T-helper 2 cell (primary cell): ENCODE results near the gene CD72.
"Not testable (repeated sequence)": the region's sequence is repeated elsewhere in the genome, so short reads cannot be mapped to it uniquely, and the experiment has no call there.

Experiments used
- DNase-seq, 5 experiments: peaks; one replicate each; pipeline versions ENCODE4 v3.0.0 to v3.0.0-alpha.2; 2012 to 2022

The CD72 gene

DNA sequence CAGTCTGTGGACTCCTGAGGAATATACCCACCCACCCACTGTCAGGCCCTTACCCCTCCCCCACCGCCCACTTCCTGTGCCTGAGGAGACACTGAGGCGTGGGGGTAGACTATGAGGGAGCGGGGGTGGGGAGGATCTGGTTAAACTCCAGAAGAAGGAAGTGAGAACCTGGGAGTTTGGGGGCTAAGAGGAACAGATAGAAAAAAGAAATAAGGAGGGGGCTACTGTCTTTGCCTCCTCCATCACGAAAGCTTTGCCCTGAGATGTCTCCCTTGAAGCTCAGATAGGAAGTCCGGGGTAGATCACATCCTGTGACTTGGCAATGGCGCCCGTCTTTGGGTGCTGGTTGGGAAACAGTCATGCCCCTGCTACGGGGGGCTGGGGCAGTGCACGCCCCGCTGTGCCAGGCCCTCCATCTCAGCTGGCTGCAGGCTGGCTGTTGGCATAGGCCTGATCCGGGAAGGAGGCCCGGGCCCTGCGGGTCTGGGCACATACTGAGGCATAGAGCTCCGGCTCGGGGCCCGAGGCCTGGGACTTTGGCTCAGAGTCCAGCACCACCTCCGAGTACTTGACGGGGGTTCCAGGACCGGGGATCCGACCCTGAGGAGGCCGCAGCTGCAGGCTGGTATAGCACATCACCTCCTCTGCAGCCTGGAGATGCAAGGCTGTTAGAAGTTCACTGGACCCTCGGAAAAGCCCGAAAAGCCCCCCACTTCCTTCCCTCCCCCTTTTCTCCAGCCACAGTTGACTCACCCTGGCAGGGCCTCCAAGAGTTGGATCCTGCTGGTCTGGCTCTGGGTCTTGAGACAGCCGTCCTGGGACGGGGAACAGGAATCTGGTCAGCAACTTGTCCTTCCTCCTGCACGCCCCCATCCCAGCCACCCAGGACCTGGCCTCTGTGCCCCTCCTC is 31.5 kb upstream of the CD72 start:
- peak in 2 of 5 experiments; percentile 40 to 79 for DNase-seq

DNA sequence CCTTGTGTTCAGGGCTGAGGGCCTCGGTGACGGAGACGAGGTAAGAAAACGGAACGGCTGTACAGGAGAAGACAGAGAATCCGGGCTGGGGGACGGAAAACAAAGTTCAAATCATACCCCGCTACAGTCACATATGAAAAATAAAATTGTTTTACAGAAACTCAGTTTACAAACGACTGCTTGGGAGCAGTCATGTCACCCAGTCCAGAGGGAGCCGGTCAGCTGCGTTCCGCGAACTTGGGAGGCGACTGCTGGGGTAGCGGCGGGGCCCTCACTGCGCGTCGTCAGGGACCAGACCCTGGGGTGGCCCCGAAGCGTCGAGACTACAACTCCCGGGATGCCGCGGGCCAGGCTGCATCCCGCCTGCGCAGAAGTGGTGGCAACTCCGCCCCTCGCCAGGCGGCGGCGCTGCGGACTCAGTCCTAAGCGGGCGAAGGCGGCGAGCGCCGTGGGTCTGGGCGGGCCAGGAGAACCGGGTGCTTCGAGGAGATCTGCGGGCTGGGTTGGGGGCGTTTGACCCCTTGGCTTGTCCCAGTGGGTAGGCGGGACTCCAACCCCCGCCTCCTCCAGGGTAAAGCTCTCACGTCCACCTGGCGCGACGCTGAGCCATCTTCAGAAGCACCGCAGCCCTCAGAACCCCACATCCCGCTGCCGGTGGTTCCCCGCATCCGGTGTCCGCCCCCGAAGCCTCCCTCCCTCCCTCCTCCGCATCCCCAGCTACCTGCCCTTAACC is 28.5 kb upstream of the CD72 start:
- DNase-seq: peak; percentile 85 to 96 (median 88)

DNA sequence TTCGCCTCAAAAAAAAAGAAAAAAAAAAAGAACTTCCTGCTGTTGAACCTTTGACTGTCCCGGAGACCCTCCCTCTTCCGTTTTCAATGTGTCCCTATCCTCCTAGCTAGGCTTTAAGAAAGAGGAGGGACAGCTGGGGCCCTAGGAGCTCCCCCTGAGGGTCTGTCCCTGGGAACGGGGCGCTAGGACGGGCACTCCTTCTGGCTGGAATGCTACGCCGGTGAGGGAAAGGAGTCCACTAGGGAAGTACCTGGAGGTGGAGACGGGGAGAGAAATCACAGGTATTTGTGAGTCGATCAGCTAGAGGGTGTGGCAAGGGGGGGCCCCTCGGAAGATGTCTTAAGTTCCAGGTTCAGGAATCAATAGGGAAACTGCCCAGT is 27.9 kb upstream of the CD72 start:
- DNase-seq: peak in 1 of 5 experiments; percentile 49

DNA sequence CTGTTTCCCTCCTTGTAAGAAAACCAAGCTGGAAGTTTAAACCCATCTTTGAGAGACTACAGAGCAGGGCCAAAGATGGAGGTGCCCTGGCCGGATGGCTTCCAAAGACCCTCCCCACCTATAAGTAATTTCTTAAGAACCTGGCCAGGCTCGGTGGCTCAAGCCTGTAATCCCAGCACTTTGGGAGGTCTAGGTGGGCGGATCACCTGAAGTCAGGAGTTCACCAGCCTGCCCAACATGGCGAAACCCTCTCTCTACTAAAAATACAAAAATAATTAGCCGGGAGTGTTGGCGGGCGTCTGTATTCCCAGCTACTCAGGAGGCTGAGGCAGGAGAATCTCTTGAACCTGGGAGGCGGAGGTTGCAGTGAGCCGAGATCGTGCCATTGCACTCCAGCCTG is 27.5 kb upstream of the CD72 start:
- not testable (repeated sequence) for DNase-seq

DNA sequence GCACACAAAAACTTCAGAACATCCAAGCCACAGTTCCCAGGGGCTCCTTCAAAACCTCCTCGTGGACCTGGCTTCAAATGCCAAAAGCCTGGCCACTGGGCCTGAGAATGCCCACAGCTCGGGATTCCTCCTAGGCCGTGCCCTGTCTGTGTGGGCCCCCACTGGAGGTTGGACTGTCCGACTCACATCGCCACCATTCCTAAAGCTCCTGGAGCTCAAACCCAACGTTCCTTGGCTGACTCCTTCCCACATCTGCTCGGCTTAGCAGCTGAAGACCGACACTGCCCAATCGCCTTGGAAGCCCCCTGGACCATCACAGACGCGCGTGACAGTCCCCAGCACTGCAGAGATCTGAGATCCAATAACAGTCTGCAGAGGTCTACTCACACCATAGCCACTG is 24.8 kb upstream of the CD72 start:
- no peak for DNase-seq

DNA sequence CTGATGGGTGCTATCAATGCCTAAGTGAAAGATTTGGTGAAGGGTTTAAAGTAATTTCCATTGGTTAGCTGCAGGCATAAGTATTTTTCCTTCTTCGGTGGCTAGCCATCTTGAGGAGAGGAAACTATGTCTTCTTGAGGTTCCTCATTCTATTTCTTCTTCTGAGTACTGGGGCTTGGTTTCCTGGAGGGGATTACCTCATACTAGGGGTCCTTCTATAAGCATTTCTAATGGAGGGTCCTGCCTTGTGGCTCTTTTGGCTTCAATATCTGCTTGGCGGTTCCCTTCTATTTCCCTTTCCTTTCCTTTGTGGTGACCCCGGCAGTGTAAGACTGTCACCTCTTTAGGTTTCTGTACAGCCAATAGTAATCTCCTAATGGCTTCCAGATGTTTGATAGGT is 23.3 kb upstream of the CD72 start:
- DNase-seq: not testable (repeated sequence)

DNA sequence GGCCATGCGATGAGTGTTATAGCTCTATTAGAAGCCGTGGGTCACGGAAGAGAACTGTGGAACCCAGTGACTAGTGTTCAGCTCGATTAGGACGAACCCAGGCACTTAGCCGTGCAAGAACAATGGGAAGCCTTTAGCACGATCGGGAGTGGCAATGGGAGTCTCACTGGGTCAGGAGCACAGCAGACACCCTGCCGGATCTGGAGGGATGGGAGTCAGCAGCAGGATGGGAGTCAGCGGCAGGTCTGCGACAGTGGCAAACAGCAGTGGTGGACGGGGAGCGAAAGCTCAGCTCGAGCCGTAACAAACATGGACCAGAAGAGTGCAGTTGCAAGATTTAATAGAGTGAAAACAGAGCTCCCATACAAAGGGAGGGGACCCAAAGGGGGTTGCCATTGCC is 22.2 kb upstream of the CD72 start:
- not testable (repeated sequence) for DNase-seq

DNA sequence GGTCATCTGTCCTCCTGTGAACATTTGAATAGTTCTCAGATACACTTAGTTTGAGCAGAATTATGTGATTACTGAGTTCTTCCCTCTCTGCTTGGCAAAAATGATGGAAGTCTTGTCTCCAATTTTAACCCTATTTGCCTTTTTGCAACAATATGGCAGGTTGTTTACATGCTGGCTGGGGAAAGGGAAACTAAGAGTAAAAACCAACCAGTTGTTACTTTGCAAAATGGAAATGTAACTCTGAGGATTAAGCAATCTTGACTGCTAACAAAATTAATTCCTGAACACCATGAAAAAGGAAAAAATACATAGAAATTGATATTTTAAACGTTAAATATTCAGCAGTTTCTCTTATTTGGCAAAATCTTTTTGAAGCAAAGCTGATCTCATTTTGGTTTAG is 21.4 kb upstream of the CD72 start:
- DNase-seq: no peak

DNA sequence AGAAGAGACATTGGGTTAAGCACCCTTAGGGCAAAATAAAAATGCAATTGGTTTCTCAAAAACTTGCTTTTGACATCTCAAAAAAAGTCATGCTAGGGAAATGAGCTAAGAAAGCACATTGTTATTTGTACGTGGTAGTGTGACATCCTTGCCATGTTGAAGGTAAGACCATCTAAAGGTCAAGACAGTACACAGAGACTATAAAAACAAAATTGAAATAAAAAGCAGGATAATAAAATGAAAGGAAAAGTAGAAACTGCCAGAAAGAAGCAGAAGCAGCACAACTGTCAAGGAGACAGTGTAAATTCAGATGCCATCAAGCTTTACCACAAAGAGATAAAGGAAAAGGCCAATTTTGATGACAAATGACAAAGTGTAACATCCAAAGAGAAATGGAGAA is 21.0 kb upstream of the CD72 start:
- not testable (repeated sequence) for DNase-seq

DNA sequence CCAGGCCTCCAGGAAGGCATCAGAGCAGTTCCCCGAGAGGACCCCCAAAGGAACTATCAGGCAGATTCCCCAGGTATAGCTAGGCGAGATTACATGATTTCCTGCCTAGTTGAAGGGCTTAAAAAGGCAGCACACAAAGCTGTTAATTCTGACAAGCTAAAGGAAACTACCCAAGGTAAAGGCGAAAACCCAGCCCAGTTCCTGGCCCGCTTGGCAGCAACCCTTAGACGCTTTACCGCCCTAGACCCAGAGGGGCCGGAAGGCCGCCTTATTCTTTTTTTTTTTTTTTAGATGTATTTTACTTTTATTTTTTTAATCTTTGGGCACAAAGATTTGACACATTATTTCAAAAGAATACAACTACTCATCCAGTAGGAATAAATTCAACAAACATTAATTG is 20.5 kb upstream of the CD72 start:
- peak in 1 of 5 experiments; percentile 54 for DNase-seq

DNA sequence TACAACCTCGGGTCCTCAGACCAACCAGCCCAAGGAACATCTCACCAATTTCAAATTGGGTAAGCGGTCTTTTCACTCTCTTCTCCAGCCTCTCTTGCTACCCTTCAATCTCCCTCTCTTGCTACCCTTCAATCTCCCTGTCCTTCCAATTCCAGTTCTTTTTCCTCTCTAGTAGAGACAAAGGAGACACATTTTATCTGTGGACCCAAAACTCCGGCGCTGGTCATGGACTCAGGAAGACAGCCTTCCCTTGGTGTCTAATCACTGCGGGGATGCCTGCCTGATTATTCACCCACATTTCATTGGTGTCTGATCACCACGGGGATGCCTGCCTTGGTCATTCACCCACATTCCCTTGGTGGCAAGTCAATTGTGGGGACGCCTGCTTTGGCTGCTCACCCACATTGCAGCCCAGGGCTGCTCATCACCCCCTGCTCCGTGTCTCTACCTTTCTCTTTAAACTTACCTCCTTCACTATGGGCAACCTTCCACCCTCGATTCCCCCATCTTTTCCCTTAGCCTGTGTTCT is 19.3 kb upstream of the CD72 start:
- DNase-seq: not testable (repeated sequence)

DNA sequence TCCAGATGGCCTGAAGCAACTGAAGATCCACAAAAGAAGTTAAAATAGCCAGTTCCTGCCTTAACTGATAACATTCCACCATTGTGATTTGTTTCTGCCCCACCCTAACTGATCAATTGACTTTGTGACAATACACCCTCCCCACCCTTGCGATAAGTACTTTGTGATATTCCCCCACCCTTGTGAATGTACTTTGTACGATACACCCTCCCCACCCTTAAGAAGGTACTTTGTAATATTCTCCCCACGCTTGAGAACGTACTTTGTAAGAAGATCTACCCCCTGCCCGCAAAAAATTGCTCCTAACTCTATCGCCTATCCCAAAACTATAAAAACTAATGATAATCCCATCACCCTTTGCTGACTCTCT is 18.6 kb upstream of the CD72 start:
- not testable (repeated sequence) for DNase-seq

DNA sequence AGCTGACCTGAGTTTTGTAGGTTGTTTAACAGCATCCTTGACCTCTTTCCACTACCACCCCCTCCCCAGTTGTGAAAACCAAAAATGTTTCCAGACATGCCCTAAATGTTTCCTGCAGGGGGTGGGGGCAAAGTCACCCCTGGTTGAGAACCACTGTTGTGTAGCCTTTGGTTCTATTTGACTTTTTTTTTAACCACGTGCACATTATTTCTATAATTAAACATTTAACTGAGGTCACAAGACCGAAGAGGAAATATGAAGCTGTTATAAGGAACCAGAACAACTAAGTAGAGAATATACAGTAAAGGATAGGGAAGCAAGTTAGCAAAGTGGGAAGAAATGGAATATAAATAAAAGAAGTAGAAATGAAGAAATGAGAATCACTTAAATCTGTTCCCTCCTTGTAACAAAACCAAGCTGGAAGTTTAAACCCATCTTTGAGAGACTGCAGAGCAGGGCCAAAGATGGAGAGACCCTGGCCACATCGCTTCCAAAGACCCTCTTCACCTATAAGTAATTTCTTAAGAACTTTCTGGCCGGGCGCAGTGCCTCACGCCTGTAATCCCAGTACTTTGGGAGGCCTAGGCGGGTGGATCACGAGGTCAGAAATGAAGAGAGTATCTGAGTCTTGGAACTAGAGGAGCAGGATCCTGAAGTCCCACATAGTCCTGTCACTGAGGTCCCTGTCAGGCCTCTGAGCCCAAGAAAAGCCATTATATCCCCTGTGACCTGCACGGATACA is 18.1 kb upstream of the CD72 start:
- no peak for DNase-seq

DNA sequence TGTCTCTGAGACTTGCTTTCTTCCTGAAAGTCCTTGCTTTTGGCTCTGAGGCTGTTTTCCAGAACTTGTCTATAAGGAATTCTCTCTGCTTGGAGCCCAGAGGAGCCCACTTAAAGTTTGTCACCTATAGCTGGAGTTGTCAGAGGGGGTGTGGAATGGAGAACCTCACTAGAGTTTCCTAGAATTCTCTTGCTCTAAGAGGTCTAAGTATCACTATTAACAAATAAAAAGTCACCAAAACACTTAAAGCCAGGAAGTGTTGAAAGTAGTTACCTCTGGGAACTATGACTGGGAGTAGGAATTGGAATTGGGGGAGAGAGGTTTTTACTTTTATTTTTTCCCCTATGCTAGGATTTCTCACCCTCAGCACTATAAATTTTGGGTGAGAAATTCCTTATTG is 17.5 kb upstream of the CD72 start:
- DNase-seq: no peak

DNA sequence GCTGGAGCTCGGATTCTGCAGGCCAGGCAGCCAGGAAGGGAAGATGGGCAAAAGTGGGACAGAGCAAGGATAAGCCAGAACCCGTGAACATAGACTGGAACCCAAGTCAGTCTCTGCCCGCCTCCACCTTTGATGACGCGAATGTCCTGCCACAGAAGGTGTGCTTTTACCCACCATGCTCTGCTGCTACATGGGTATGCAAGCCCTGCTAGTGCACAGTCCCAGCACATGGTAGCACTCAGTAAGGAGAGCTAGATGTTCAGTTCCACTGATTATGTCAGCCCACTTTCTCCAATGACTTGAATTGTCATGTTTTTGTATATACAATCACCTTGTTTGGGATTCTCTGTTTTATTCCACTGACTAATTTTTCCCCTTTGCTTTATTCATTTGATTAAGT is 11.4 kb upstream of the CD72 start:
- DNase-seq: no peak

DNA sequence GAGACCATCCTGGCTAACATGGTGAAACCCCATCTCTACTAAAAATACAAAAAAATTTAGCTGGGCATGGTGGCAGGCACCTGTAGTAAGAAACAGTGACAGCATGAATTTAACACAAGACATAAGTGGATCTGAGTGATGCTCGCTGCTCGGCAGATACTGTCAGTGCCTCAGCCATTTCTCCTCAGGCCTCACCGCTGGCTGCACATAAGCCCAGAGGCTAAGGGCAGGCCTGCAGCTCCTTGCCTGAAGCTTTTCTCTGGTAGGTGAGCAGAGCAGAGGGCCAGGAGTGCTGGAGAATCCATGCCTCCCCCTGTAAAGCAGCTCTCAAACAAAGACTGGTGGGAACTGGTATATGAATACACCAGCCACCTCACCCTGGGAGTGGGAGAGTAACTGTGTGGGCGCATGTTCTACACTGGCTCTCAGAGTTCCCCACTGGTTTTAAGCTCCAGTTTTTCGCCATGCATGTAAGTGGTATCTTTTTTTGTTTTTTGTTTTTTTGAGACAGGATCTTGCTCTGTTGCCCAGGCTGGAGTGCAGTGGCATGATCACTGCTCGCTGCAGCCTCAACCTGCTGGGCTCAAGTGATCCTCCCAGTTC is 10.3 kb upstream of the CD72 start:
- no peak for DNase-seq

DNA sequence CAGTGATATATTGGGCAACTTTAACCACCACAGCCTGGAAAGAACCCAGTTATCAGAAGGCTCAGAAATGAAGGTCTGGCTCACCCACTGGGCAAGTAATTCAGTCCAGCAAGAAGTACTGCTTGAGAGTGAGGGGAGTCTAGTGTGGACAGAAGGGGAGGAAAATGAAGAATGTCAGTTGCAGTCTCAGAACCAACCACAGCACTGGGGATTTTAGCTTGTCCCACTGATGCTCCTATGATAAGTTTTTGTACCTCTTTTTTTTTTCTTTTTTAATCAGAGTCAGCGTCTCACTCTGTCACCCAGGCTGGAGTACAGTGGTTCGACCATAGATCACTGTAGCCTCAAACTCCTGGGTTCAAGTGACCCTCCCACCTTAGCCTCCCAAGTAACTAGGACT is 9.4 kb upstream of the CD72 start:
- no peak for DNase-seq

DNA sequence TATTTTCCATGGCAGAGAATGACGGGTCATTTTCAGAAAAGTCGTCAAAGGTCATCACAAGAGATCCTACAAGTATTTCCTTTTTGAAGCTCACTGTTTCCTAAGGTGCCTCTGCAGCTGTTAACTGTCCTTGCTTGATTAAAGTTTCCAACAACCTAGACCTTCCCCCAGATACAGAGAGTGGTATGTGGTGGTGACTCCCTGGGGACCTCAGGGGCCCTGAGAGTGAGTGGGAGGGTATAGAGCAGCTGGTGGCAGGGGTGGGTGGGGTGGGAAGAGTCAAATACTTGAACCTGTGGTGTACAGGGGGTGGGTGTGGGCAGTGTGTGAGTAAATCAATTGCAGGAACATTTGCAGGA is 1.6 kb upstream of the CD72 start:
- no peak for DNase-seq

DNA sequence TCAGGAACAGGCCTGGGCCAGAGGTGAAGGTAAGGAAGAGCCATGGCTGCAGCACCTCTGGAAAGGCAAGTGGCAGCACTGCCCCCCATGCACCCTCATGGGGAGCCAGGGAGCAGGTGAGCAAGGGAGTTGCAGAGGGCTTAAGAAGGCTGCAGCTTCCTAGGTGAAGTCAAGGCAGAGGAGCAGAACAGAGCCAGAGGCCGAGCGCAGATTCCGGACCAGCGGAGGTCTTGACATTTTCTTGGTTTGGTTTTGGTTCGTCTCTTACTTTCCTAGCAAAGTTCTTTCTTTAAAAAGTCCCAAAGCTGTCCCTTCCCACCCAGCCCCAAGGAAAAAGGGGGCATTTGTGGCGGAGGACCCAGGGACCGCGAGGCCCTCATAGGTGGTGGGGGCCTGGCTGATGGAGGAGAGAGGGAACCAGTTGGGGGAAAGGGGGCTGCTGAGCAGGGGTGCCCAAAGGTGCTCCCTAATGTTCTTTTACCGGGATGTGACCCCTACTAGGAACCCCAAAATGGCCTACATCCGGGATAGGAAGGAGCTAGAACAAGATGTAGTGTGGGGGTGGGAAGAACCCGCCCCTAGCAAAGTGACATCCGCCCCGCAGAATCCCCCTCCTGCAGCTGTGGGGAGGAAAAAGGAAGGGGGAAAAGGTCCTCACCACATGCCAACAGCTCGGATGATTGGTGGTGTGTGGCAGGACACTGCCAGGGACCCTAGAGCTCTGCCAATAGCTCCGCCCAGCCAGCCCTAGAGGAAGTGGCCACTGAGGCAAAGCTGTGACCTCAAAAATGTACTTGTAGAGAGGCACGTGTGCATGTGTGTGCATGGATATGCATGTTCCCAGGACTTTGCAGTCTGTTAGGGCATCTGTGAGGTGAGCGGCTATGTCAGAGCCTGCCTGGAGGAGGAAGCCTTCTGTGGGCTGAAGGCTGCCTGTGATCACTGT is 914 bp upstream of the CD72 start:
- DNase-seq: peak in 2 of 5 experiments; percentile 68 to 74

DNA sequence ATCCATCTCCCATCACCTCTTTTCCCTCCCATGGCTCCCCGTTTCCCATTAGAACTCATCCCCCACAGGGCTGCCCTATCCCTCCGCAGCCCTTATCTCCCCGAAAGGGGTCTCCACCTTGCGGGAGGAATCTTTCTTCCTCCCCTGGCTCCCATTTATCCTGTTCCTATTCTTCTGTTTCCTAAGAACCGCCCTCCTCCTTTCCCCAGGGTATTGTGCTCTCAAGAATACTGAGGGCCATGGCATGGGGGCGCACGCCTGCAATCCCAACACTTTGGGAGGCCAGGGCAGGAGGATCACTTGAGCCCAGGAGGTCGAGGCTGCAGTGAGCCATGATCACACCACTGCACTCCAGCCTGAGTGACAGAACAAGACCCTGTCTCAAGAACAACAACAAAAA is 665 bp downstream of the CD72 start:
- no peak for DNase-seq

DNA sequence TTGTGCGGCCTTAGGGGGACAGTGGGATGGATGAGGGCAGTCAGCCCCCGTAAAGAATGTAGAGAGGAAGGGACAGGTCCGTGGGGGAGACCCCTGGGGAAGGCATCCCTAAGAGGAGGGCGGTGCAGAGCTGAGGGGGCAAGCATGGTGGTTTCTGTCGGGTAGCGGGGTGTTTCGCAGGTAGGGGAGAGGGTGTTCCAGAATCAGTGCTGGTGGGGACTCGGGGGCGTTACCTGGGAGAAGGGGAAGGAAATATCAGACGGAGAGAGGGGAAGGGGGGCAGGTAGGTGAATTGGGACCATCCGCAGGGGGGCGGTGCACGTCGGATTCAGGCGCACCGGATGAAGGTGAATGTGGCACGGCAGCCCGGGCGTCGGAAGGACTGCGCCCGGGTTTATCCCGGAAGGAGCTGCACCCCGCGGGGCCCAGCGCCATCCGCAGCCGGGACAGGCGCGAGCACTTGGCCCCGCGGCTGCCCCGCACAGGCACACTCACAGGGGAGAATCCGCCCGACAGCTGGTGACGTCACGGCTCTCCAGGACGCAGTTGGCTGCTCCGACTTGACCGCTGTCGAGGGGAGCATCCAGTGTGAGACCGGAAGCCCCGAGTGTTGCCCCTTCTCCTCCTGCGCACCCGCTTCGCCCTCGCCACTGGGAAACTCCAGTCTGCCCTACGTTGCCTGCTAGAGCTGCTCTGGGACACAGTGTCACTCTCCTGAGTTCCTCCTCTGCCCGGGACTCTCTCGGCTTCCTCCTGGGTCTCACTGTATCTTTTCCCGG is 1.3 kb downstream of the CD72 start:
- peak; percentile 33 to 80 (median 53) for DNase-seq
